HepG2 (cell line): ENCODE results near the gene NLRC3. TPM values are rescaled to one million over a fixed set of nuclear protein-coding genes. Genes with fewer than 3 reads are reported as not detected.

Experiments used
- ATAC-seq: fragments of 200-7000 bp; cut with Tn5 transposase; 3 replicates; pipeline ENCODE4 v1.9.1; 2020; ENCODE audit warnings: mild to moderate bottlenecking, moderate library complexity
- BruUV-seq: library from RNA; stranded (reverse); fragments of 400-500 nt; replicated peaks from 2 replicates; lab custom pipeline; 2021; lab: Mats Ljungman, UMichigan
- CTCF ChIA-PET: fragments of 300-600 bp; formaldehyde crosslinking; extraction: SDS; loops from one replicate; lab custom pipeline; 2021; ENCODE audit warnings: low total read pairs, inconsistent platforms, low intra/inter-chr PET ratio; lab: Yijun Ruan, JAX
- POLR2A ChIA-PET: fragments of 350-600 bp; sonication (Branson Sonifier 250); formaldehyde crosslinking; loops from one replicate; lab custom pipeline; 2020; ENCODE audit warnings: antibody characterized with exemption, inconsistent platforms; lab: Yijun Ruan, JAX
- DNase-seq: peaks from one replicate; pipeline ENCODE4 v3.0.0-alpha.2; 2015; ENCODE audit warnings: low spot score
- FAIRE-seq: peaks from 3 replicates; lab custom pipeline; 2011; peaks lifted over from hg19 to GRCh38; lab: Jason Lieb, UNC
- H2AFZ ChIP-seq: one replicate; pipeline ENCODE4 v1.6.1; 2011; ENCODE audit warnings: low read length, inconsistent platforms
- H3K27ac ChIP-seq: fragments of 300-600 bp; 3 replicates; pipeline ENCODE4 v1.8.0; 2011; ENCODE audit warnings: mixed run types, mild to moderate bottlenecking, mixed read lengths, low read length, inconsistent platforms; ENCODE audit not compliant: insufficient read depth; ENCODE audit errors: extremely low read length
- H3K27me3 ChIP-seq, 2 experiments: fragments of 200-600 bp in 1 of 2; 2 replicates in 1 of 2; 3 replicates in 1 of 2; pipeline versions ENCODE4 v1.6.0 to v1.8.0; 2011; ENCODE audit warnings: low read length in 2 of 2, mild to moderate bottlenecking in 2 of 2, moderate library complexity in 2 of 2, inconsistent platforms in 1 of 2; ENCODE audit not compliant: insufficient read depth in 2 of 2, control insufficient read depth in 1 of 2
- H3K36me3 ChIP-seq, 2 experiments: fragments of 200-600 bp in 1 of 2; replicated peaks in 1 of 2; 2 replicates in 1 of 2; 3 replicates in 1 of 2; pipeline versions ENCODE4 v1.5.1 to v1.8.0; 2011; ENCODE audit warnings: low read length in 2 of 2, inconsistent platforms in 1 of 2; ENCODE audit not compliant: insufficient read depth in 2 of 2, control insufficient read depth in 1 of 2
- H3K4me1 ChIP-seq: 2 replicates; pipeline ENCODE4 v1.5.1; 2012; ENCODE audit warnings: low read length, inconsistent platforms; ENCODE audit not compliant: insufficient read depth
- H3K4me2 ChIP-seq: 2 replicates; pipeline ENCODE4 v1.6.0; 2011; ENCODE audit warnings: low read depth, low read length, inconsistent platforms
- H3K4me3 ChIP-seq, 3 experiments: fragments of 200-600 bp in 1 of 3; sonication (generic), shearing (Covaris generic) in 1 of 3; replicated peaks in 1 of 3; 2 replicates each; pipeline ENCODE4 v1.5.1; 2011 to 2016; ENCODE audit warnings: low read length in 3 of 3, inconsistent platforms in 2 of 3, low read depth in 2 of 3, mild to moderate bottlenecking in 2 of 3, control low read depth in 1 of 3, mixed read lengths in 1 of 3; ENCODE audit not compliant: insufficient read depth in 1 of 3
- H3K79me2 ChIP-seq: one replicate; pipeline ENCODE4 v1.6.1; 2011; ENCODE audit warnings: low read length, inconsistent platforms; ENCODE audit not compliant: insufficient read depth
- H3K9ac ChIP-seq: 2 replicates; pipeline ENCODE4 v1.6.0; 2011; ENCODE audit warnings: mild to moderate bottlenecking, low read depth, low read length, inconsistent platforms; ENCODE audit not compliant: insufficient read depth
- H3K9me3 ChIP-seq: 2 replicates; pipeline ENCODE4 v1.5.1; 2012; ENCODE audit warnings: mild to moderate bottlenecking, low read length
- H4K20me1 ChIP-seq: 2 replicates; pipeline ENCODE4 v1.6.0; 2011; ENCODE audit warnings: inconsistent platforms, mild to moderate bottlenecking, low read length, moderate library complexity; ENCODE audit not compliant: insufficient read depth
- KAT2B ChIP-seq: fragments of 150-350 bp; IDR thresholded peaks from 2 replicates; pipeline ENCODE4 v1.6.1; 2014; ENCODE audit warnings: low read depth, low read length, borderline replicate concordance
- KDM3A ChIP-seq: IDR thresholded peaks from 2 replicates; pipeline ENCODE4 v1.6.1; 2018; ENCODE audit warnings: low read depth, missing compliant biosample characterization
- MATR3 ChIP-seq: sonication (generic); formaldehyde crosslinking; IDR thresholded peaks from 2 replicates; pipeline ENCODE4 v1.4.0; 2020; ENCODE audit warnings: missing genetic modification reagents
- MBD4 ChIP-seq: IDR thresholded peaks from 2 replicates; pipeline ENCODE4 v1.6.1; 2012; ENCODE audit warnings: low read length, inconsistent platforms, borderline replicate concordance
- MBNL3 ChIP-seq: fragments of 250-450 bp; sonication (Bioruptor Pico); conservative IDR thresholded peaks from 2 replicates; pipeline ENCODE4 v1.8.0; 2022; ENCODE audit warnings: mild to moderate bottlenecking, inconsistent platforms
- NCOA1 ChIP-seq: sonication (generic); formaldehyde crosslinking; IDR thresholded peaks from 2 replicates; pipeline ENCODE4 v1.9.0; 2021; ENCODE audit warnings: missing genetic modification reagents
- SRSF9 ChIP-seq: fragments of 200-400 bp; formaldehyde crosslinking; IDR thresholded peaks from 2 replicates; pipeline ENCODE4 v1.6.1; 2018; ENCODE audit warnings: borderline replicate concordance, mild to moderate bottlenecking, low read depth, low read length; ENCODE audit not compliant: insufficient read depth, poor library complexity, severe bottlenecking
- TEAD3 ChIP-seq: optimal IDR thresholded peaks from 2 replicates; pipeline ENCODE3; 2016; ENCODE audit warnings: borderline replicate concordance
- ZNF20 ChIP-seq: sonication (generic); formaldehyde crosslinking; IDR thresholded peaks from 2 replicates; pipeline ENCODE4 v1.4.0; 2020; ENCODE audit warnings: mild to moderate bottlenecking, moderate library complexity, missing genetic modification reagents
- ZNF530 ChIP-seq: sonication (generic); formaldehyde crosslinking; IDR thresholded peaks from 2 replicates; pipeline ENCODE4 v1.5.0; 2020; ENCODE audit warnings: low read depth, mild to moderate bottlenecking, missing genetic modification reagents
- ZNF552 ChIP-seq: sonication (generic); formaldehyde crosslinking; IDR thresholded peaks from 2 replicates; pipeline ENCODE4 v1.9.0; 2022; ENCODE audit warnings: missing genetic modification reagents, mild to moderate bottlenecking, borderline replicate concordance
- WGBS: methylation state at CpG from one replicate; pipeline ENCODE4 v1.1.6; 2017; ENCODE audit warnings: low lambda C conversion rate; 5-methylcytosine and 5-hydroxymethylcytosine counted together
- in situ Hi-C: cut with HindIII; loops from 2 replicates; pipeline ENCODE4 v1.10.0; 2017; ENCODE audit warnings: low pct_unique_long_range_greater_than_20kb; ENCODE audit not compliant: extremely low pct_ligation_motif_present
- intact Hi-C: fragments of 100-400 bp; cut with micrococcal nuclease; formaldehyde crosslinking; loops from one replicate; pipeline ENCODE4 v1.10.0; 2022; ENCODE audit not compliant: unreplicated experiment
- polyA plus RNA-seq, 8 experiments: library from polyadenylated mRNA; depleted of rRNA in 3 of 8; stranded (reverse) in 7 of 8; unstranded in 1 of 8; fragments of >200 nt; fragmentation: Illumina TruSeq in 4 of 8; extraction: Trizol in 4 of 8; gene quantifications; 2 replicates each; pipeline versions ENCODE4 v1.2.1 to v1.2.3, GENCODE V29; 2011 to 2016; ENCODE audit warnings: low read depth in 4 of 8, missing spikeins in 1 of 8, mixed read lengths in 1 of 8; ENCODE audit not compliant: insufficient read depth in 1 of 8
- total RNA-seq, 5 experiments: library from RNA; depleted of rRNA; stranded (reverse); fragments of >200 nt; fragmentation: Illumina TruSeq; extraction: Trizol; gene quantifications; 2 replicates each; pipeline ENCODE4 v1.2.3, GENCODE V29; 2016; ENCODE audit warnings: low read depth in 1 of 5
- TF ChIP-seq, protein P1 (sequence below): sonication (generic); formaldehyde crosslinking; IDR thresholded peaks from 2 replicates; pipeline ENCODE4 v1.8.1; 2023; ENCODE audit warnings: mild to moderate bottlenecking, moderate library complexity, missing genetic modification reagents
- TF ChIP-seq, protein P2 (sequence below): sonication (generic); formaldehyde crosslinking; IDR thresholded peaks from 2 replicates; pipeline ENCODE4 v1.5.1; 2020; ENCODE audit warnings: missing genetic modification reagents, mild to moderate bottlenecking, borderline replicate concordance

Gene NLRC3
- total and polyA plus RNA-seq, 2 of the 13 experiments (the other 11 are each of a cell fraction or from before 2014, with no cell fraction given): not detected

DNA sequence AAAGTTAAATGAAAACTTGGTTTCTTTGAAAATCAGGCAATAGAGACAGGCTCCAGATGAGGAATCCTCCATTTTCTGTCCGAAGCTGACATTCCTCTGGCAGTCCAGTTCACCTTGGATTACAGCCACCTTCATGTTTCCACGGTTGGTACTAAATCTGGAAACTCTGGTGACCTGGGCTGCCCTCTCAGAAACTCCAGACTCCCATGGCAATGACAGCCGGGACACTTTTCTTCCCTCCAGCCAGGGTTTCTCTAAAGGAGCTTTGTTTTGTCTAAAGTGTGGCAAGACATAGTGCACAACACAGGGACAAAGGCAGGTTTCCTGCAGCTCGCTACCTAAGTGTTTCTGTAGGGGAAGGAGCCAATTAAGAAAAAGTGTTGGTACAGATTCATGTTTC lies 40.4 kb downstream of the NLRC3 start:
- no peaks in the 10 kb centered on the region for H3K79me2 ChIP-seq
- H3K27ac ChIP-seq: no peak overlapping the region
- no peak overlapping the region for H2AFZ ChIP-seq
- H4K20me1 ChIP-seq: no peaks in the 10 kb centered on the region
- DNase-seq (no peak), FAIRE-seq (no peak), ATAC-seq (no peak)
- ChIA-PET POLR2A (no interaction called here), CTCF (no interaction called here)
- no peaks in the 10 kb centered on the region for H3K4me1 ChIP-seq
- H3K9ac ChIP-seq: no peak overlapping the region
- no peaks in the 10 kb centered on the region for H3K27me3 ChIP-seq
- in situ Hi-C loops (no loop called here), intact Hi-C loops (no loop called here)
- H3K4me3 ChIP-seq: no peak overlapping the region
- no TSS peak for BruUV-seq
- no peak for TF ChIP-seq NCOA1 (CRISPR knock-in tag)
- TF ChIP-seq KDM3A: no peak
- TF ChIP-seq MATR3 (CRISPR knock-in tag): no peak
- TF ChIP-seq MBD4: no peak
- TF ChIP-seq, protein P1, sequence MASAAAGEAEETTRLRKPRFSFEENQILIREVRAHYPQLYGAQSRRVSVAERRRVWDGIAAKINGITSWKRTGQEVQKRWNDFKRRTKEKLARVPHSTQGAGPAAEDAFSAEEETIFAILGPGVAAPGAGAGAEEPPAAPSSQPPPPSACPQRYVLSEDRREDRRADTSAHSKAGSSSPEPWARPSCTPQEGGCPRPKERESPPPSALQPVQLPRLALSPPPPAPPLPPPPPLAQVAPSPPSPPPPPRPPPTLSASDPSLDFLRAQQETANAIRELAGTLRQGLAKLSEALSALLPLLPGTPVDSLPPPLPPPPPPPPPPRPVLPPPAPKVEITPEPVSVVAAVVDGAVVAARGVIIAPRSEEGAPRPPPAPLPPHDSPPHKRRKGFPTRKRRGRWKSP (CRISPR knock-in tag): no peak
- TF ChIP-seq ZNF20 (CRISPR knock-in tag): no peak
- no peak for TF ChIP-seq ZNF530 (CRISPR knock-in tag)
- TF ChIP-seq, protein P2, sequence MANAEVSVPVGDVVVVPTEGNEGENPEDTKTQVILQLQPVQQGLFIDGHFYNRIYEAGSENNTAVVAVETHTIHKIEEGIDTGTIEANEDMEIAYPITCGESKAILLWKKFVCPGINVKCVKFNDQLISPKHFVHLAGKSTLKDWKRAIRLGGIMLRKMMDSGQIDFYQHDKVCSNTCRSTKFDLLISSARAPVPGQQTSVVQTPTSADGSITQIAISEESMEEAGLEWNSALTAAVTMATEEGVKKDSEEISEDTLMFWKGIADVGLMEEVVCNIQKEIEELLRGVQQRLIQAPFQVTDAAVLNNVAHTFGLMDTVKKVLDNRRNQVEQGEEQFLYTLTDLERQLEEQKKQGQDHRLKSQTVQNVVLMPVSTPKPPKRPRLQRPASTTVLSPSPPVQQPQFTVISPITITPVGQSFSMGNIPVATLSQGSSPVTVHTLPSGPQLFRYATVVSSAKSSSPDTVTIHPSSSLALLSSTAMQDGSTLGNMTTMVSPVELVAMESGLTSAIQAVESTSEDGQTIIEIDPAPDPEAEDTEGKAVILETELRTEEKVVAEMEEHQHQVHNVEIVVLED (CRISPR knock-in tag): no peak
- no peak for TF ChIP-seq KAT2B
- no peak for TF ChIP-seq SRSF9
- TF ChIP-seq TEAD3 (CRISPR knock-in tag): no peak
- TF ChIP-seq MBNL3 (CRISPR knock-in tag): no peak
- TF ChIP-seq ZNF552 (CRISPR knock-in tag): no peak
- H3K36me3 ChIP-seq: peaks cover 4 to 32% of the 10 kb centered on the region in 2 experiments
- no peak overlapping the region for H3K4me2 ChIP-seq
- 92% methylated on average over 4 of the region's 4 CpGs for WGBS
- no peaks in the 10 kb centered on the region for H3K9me3 ChIP-seq
